IMR-90 (cell line): ENCODE measurements around the gene RGMB. TPM values are rescaled to one million over a fixed set of nuclear protein-coding genes. Genes with fewer than 3 reads are reported as not detected.

Source experiments
- ATAC-seq: fragments of 200-7000 bp; cut with Tn5 transposase; 2 replicates; pipeline ENCODE4 v1.9.1; 2020; ENCODE audit warnings: low read depth, mild to moderate bottlenecking, moderate library complexity
- BruUV-seq: library from RNA; stranded (reverse); fragments of 400-500 nt; replicated peaks from 2 replicates; lab custom pipeline; 2021; lab: Mats Ljungman, UMichigan
- CTCF ChIA-PET: fragments of 300-600 bp; formaldehyde crosslinking; extraction: SDS; loops from one replicate; lab custom pipeline; 2021; ENCODE audit warnings: antibody characterized with exemption; lab: Yijun Ruan, JAX
- POLR2A ChIA-PET: fragments of 300-600 bp; sonication (Branson Sonifier 250); formaldehyde crosslinking; loops from one replicate; lab custom pipeline; 2022; ENCODE audit warnings: antibody characterized with exemption; ENCODE audit not compliant: unreplicated experiment; lab: Charles Lee
- DNase-seq: peaks from one replicate; pipeline ENCODE4 v3.0.0; 2013
- H2AFZ ChIP-seq: replicated peaks from 2 replicates; pipeline ENCODE3; 2013; ENCODE audit warnings: low read length, mild to moderate bottlenecking; ENCODE audit not compliant: poor library complexity
- H2AK5ac ChIP-seq: 2 replicates; pipeline ENCODE4 v1.6.1; 2013; ENCODE audit warnings: low read depth, low read length, inconsistent platforms
- H2AK9ac ChIP-seq: replicated peaks from 2 replicates; pipeline ENCODE3; 2013; ENCODE audit warnings: mild to moderate bottlenecking, low read depth, low read length, moderate library complexity; ENCODE audit not compliant: poor library complexity
- H2BK120ac ChIP-seq: 2 replicates; pipeline ENCODE4 v1.6.1; 2013; ENCODE audit warnings: low read depth, low read length, inconsistent platforms
- H2BK15ac ChIP-seq: 3 replicates; pipeline ENCODE4 v1.6.1; 2013; ENCODE audit warnings: low read depth, low read length, inconsistent platforms
- H2BK20ac ChIP-seq: 2 replicates; pipeline ENCODE4 v1.6.1; 2013; ENCODE audit warnings: low read depth, mild to moderate bottlenecking, inconsistent platforms, low read length, moderate library complexity
- H2BK5ac ChIP-seq: 2 replicates; pipeline ENCODE4 v1.6.1; 2013; ENCODE audit warnings: mild to moderate bottlenecking, low read depth, low read length, inconsistent platforms; ENCODE audit not compliant: poor library complexity, severe bottlenecking
- H3K14ac ChIP-seq: replicated peaks from 2 replicates; pipeline ENCODE4 v1.6.1; 2013; ENCODE audit warnings: low read depth, low read length, inconsistent platforms
- H3K18ac ChIP-seq: 2 replicates; pipeline ENCODE4 v1.6.1; 2013; ENCODE audit warnings: low read depth, low read length, control low read depth
- H3K23ac ChIP-seq: 2 replicates; pipeline ENCODE4 v1.6.1; 2013; ENCODE audit warnings: low read depth, low read length, inconsistent platforms
- H3K27ac ChIP-seq: 2 replicates; pipeline ENCODE4 v1.5.1; 2013; ENCODE audit warnings: mild to moderate bottlenecking, control low read depth, low read length; ENCODE audit not compliant: insufficient read depth
- H3K27me3 ChIP-seq: 2 replicates; pipeline ENCODE4 v1.6.1; 2013; ENCODE audit warnings: low read length; ENCODE audit not compliant: control insufficient read depth, insufficient read depth
- H3K36me3 ChIP-seq: 2 replicates; pipeline ENCODE4 v1.6.1; 2013; ENCODE audit warnings: low read length, mixed read lengths; ENCODE audit not compliant: control insufficient read depth, insufficient read depth
- H3K4ac ChIP-seq: 2 replicates; pipeline ENCODE4 v1.6.1; 2013; ENCODE audit warnings: low read depth, low read length, inconsistent platforms
- H3K4me1 ChIP-seq: 2 replicates; pipeline ENCODE4 v1.6.1; 2013; ENCODE audit warnings: low read length, mixed read lengths; ENCODE audit not compliant: control insufficient read depth, insufficient read depth
- H3K4me2 ChIP-seq: 2 replicates; pipeline ENCODE4 v1.6.1; 2013; ENCODE audit warnings: low read depth, mild to moderate bottlenecking, control low read depth, low read length, moderate library complexity
- H3K4me3 ChIP-seq: 2 replicates; pipeline ENCODE4 v1.5.1; 2013; ENCODE audit warnings: low read depth, mild to moderate bottlenecking, control low read depth, low read length, moderate library complexity; ENCODE audit not compliant: insufficient read depth
- H3K56ac ChIP-seq: 2 replicates; pipeline ENCODE4 v1.6.1; 2013; ENCODE audit warnings: low read length, inconsistent platforms; ENCODE audit not compliant: insufficient read depth; ENCODE audit errors: extremely low read depth
- H3K79me1 ChIP-seq, 2 experiments: 2 replicates each; pipeline ENCODE4 v1.6.1; 2013; ENCODE audit warnings: low read length in 2 of 2, inconsistent platforms in 1 of 2, low read depth in 1 of 2
- H3K9ac ChIP-seq: 2 replicates; pipeline ENCODE4 v1.6.1; 2013; ENCODE audit warnings: low read depth, low read length, control low read depth
- H3K9me1 ChIP-seq: 2 replicates; pipeline ENCODE4 v1.6.1; 2013; ENCODE audit warnings: low read length, inconsistent platforms; ENCODE audit not compliant: insufficient read depth
- H3K9me3 ChIP-seq: 2 replicates; pipeline ENCODE4 v1.6.1; 2013; ENCODE audit warnings: low read length; ENCODE audit not compliant: control insufficient read depth, insufficient read depth
- H4K20me1 ChIP-seq: 2 replicates; pipeline ENCODE4 v1.6.1; 2013; ENCODE audit warnings: low read length, inconsistent platforms; ENCODE audit not compliant: insufficient read depth
- H4K5ac ChIP-seq: 2 replicates; pipeline ENCODE4 v1.6.1; 2013; ENCODE audit warnings: mild to moderate bottlenecking, low read depth, low read length, control low read depth
- H4K8ac ChIP-seq, 2 experiments: 2 replicates each; pipeline ENCODE4 v1.6.1; 2013; ENCODE audit warnings: low read depth in 2 of 2, low read length in 2 of 2, control low read depth in 1 of 2, inconsistent platforms in 1 of 2
- H4K91ac ChIP-seq: 2 replicates; pipeline ENCODE4 v1.6.1; 2013; ENCODE audit warnings: low read depth, low read length, inconsistent platforms; ENCODE audit not compliant: insufficient read depth
- FOS ChIP-seq: fragments of 150-350 bp; IDR thresholded peaks from 2 replicates; pipeline ENCODE4 v1.6.1; 2016; ENCODE audit warnings: low read depth, low read length
- MAZ ChIP-seq: IDR thresholded peaks from 2 replicates; pipeline ENCODE4 v1.6.1; 2012; ENCODE audit warnings: low read depth, mild to moderate bottlenecking, low read length, improper control_type of control experiment, moderate library complexity, borderline replicate concordance
- POLR2A ChIP-seq: IDR thresholded peaks from 2 replicates; pipeline ENCODE4 v1.6.1; 2012; ENCODE audit warnings: mild to moderate bottlenecking, low read depth, low read length
- RAD21 ChIP-seq: IDR thresholded peaks from 2 replicates; pipeline ENCODE4 v1.6.1; 2012; ENCODE audit warnings: low read length, improper control_type of control experiment
- RFX5 ChIP-seq: IDR thresholded peaks from 2 replicates; pipeline ENCODE4 v1.8.0; 2012; ENCODE audit warnings: low read depth, mild to moderate bottlenecking, low read length, moderate library complexity
- WGBS, 2 experiments: methylation state at CpG; one replicate each; pipeline versions ENCODE4 v1.1.5 to v1.1.7; 2013; ENCODE audit warnings: missing lambda C conversion rate in 2 of 2; ENCODE audit not compliant: insufficient read length in 1 of 2; ENCODE audit errors: extremely low coverage in 2 of 2; 5-methylcytosine and 5-hydroxymethylcytosine counted together
- dilution Hi-C: fragments of 300-500 bp; cut with HindIII; formaldehyde crosslinking; loops from one replicate; pipeline ENCODE4 v1.14.3; 2018; ENCODE audit warnings: low sequenced_read_pairs; ENCODE audit not compliant: unreplicated experiment
- in situ Hi-C: fragments of 300-500 bp; cut with MboI; formaldehyde crosslinking; loops from 3 replicates; pipeline ENCODE4 v1.14.3; 2019; ENCODE audit warnings: low sequenced_read_pairs, inconsistent platforms, mixed read lengths
- intact Hi-C: fragments of 100-400 bp; cut with micrococcal nuclease; formaldehyde crosslinking; loops from 2 replicates; pipeline ENCODE4 v1.10.0; 2022
- polyA plus RNA-seq, 3 experiments: library from polyadenylated mRNA; depleted of rRNA; stranded (reverse); fragments of >200 nt; gene quantifications; 2 replicates each; pipeline ENCODE4 v1.2.3, GENCODE V29; 2012; ENCODE audit warnings: low replicate concordance in 1 of 3
- total RNA-seq: library from RNA; depleted of rRNA; stranded (reverse); fragments of >200 nt; gene quantifications from 2 replicates; pipeline ENCODE4 v1.2.3, GENCODE V29; 2012

The RGMB gene
- total and polyA plus RNA-seq, 2 of the 4 experiments (the other 2 are of a cell fraction): 74.4 to 129 TPM

GRCh38 chr5:98810206-98810605, 36.7 kb downstream of the RGMB start:
- no peaks in the 10 kb centered on the region for H3K79me1 ChIP-seq
- in situ Hi-C loops: no loop called here
- no peak overlapping the region for H3K4me2 ChIP-seq
- H3K56ac ChIP-seq: no peak overlapping the region
- no peak for TF ChIP-seq RAD21
- no peak for TF ChIP-seq FOS
- no peak for TF ChIP-seq RFX5
- no peak for TF ChIP-seq POLR2A
- TF ChIP-seq MAZ: no peak
- H3K27ac ChIP-seq: no peak overlapping the region
- ChIA-PET POLR2A (no interaction called here), CTCF (interaction anchor here (0.6 kb wide), 1 partner anchor 11 kb away, joined by 4 read pairs; no protein-coding TSS in a partner anchor)
- H3K4me1 ChIP-seq: no peaks in the 10 kb centered on the region
- intact Hi-C loops: no loop called here
- DNase-seq: no peak
- H3K36me3 ChIP-seq: no peaks in the 10 kb centered on the region
- H4K5ac ChIP-seq: no peak overlapping the region
- no peak overlapping the region for H4K8ac ChIP-seq
- no peak overlapping the region for H2AK5ac ChIP-seq
- BruUV-seq: no TSS peak
- WGBS, 2 experiments: no CpG with 5 or more reads among the region's 2 CpGs
- no peaks in the 10 kb centered on the region for H3K27me3 ChIP-seq
- H3K9me1 ChIP-seq: no peaks in the 10 kb centered on the region
- dilution Hi-C loops: no loop called here
- 0 out of 2 replicates have a peak, but pooled peaks cover 2% of the 10 kb centered on the region for H3K9me3 ChIP-seq
- ATAC-seq: no peak
- H2BK120ac ChIP-seq: no peak overlapping the region
- no peak overlapping the region for H2AK9ac ChIP-seq
- H2AFZ ChIP-seq: no peak overlapping the region
- no peak overlapping the region for H4K91ac ChIP-seq
- no peak overlapping the region for H2BK20ac ChIP-seq
- no peaks in the 10 kb centered on the region for H4K20me1 ChIP-seq
- no peak overlapping the region for H2BK15ac ChIP-seq
- H3K4me3 ChIP-seq: no peak overlapping the region
- H3K23ac ChIP-seq: no peak overlapping the region
- H3K9ac ChIP-seq: no peak overlapping the region
- H3K18ac ChIP-seq: no peak overlapping the region
- H2BK5ac ChIP-seq: no peak overlapping the region
- H3K4ac ChIP-seq: no peak overlapping the region
- H3K14ac ChIP-seq: no peak overlapping the region
